HepG2 (cell line): ENCODE data around the gene NEURL4. TPM values are rescaled to one million over a fixed set of nuclear protein-coding genes. Genes with fewer than 3 reads are reported as not detected.

ENCODE experiments used
- ATF4 ChIP-seq, 2 experiments: fragments of 450-650 bp in 1 of 2; sonication (generic) in 1 of 2; formaldehyde crosslinking; IDR thresholded peaks; 2 replicates each; pipeline versions ENCODE4 v1.5.0 to v1.8.0; 2020 to 2022; ENCODE audit warnings: mild to moderate bottlenecking in 1 of 2, missing genetic modification reagents in 1 of 2
- DNMT1 ChIP-seq: sonication (generic); formaldehyde crosslinking; IDR thresholded peaks from 2 replicates; pipeline ENCODE4 v1.5.1; 2020; ENCODE audit warnings: mild to moderate bottlenecking, missing genetic modification reagents
- ESRRA ChIP-seq: sonication (generic); formaldehyde crosslinking; IDR thresholded peaks from 2 replicates; pipeline ENCODE4 v1.5.1; 2020; ENCODE audit warnings: mild to moderate bottlenecking, low read depth, missing genetic modification reagents
- HBP1 ChIP-seq: IDR thresholded peaks from 2 replicates; pipeline ENCODE4 v1.6.1; 2016; ENCODE audit warnings: low read depth, control low read depth
- ISL2 ChIP-seq: sonication (generic); formaldehyde crosslinking; IDR thresholded peaks from 2 replicates; pipeline ENCODE4 v1.5.0; 2020; ENCODE audit warnings: missing genetic modification reagents
- MAZ ChIP-seq, 2 experiments: sonication (generic) in 1 of 2; formaldehyde crosslinking in 1 of 2; IDR thresholded peaks; 2 replicates each; pipeline versions ENCODE4 v1.5.0 to v1.6.1; 2012 to 2020; ENCODE audit warnings: low read depth in 2 of 2, mild to moderate bottlenecking in 2 of 2, borderline replicate concordance in 1 of 2, improper control_type of control experiment in 1 of 2, low read length in 1 of 2, missing genetic modification reagents in 1 of 2, moderate library complexity in 1 of 2
- PHF21A ChIP-seq: sonication (generic); formaldehyde crosslinking; IDR thresholded peaks from 2 replicates; pipeline ENCODE4 v1.5.0; 2020; ENCODE audit warnings: mild to moderate bottlenecking, missing genetic modification reagents
- SP4 ChIP-seq: sonication (generic); formaldehyde crosslinking; IDR thresholded peaks from 2 replicates; pipeline ENCODE4 v1.8.1; 2023; ENCODE audit warnings: mild to moderate bottlenecking, missing genetic modification reagents
- TERF1 ChIP-seq: sonication (generic); formaldehyde crosslinking; IDR thresholded peaks from 2 replicates; pipeline ENCODE4 v1.8.0; 2022; ENCODE audit warnings: mild to moderate bottlenecking, missing genetic modification reagents, moderate library complexity
- TRAFD1 ChIP-seq: sonication (generic); formaldehyde crosslinking; IDR thresholded peaks from 2 replicates; pipeline ENCODE4 v1.5.1; 2020; ENCODE audit warnings: missing genetic modification reagents, mild to moderate bottlenecking, borderline replicate concordance
- ZBTB10 ChIP-seq: sonication (generic); formaldehyde crosslinking; IDR thresholded peaks from 2 replicates; pipeline ENCODE4 v1.4.0; 2020; ENCODE audit warnings: missing genetic modification reagents, borderline replicate concordance
- ZNF24 ChIP-seq: fragments of 450-650 bp; IDR thresholded peaks from 2 replicates; pipeline ENCODE4 v1.6.1; 2017; ENCODE audit warnings: antibody characterized with exemption, mild to moderate bottlenecking
- ZNF34 ChIP-seq: sonication (generic); formaldehyde crosslinking; IDR thresholded peaks from 2 replicates; pipeline ENCODE4 v1.4.0; 2020; ENCODE audit warnings: mild to moderate bottlenecking, missing genetic modification reagents, borderline replicate concordance
- ZNF44 ChIP-seq: sonication (generic); formaldehyde crosslinking; IDR thresholded peaks from 2 replicates; pipeline ENCODE4 v1.5.1; 2020; ENCODE audit warnings: mild to moderate bottlenecking, missing genetic modification reagents
- ZNF512B ChIP-seq: sonication (generic); formaldehyde crosslinking; IDR thresholded peaks from 2 replicates; pipeline ENCODE4 v1.5.1; 2020; ENCODE audit warnings: missing genetic modification reagents, mild to moderate bottlenecking, borderline replicate concordance
- polyA plus RNA-seq, 8 experiments: library from polyadenylated mRNA; depleted of rRNA in 3 of 8; stranded (reverse) in 7 of 8; unstranded in 1 of 8; fragments of >200 nt; fragmentation: Illumina TruSeq in 4 of 8; extraction: Trizol in 4 of 8; gene quantifications; 2 replicates each; pipeline versions ENCODE4 v1.2.1 to v1.2.3, GENCODE V29; 2011 to 2016; ENCODE audit warnings: low read depth in 4 of 8, missing spikeins in 1 of 8, mixed read lengths in 1 of 8; ENCODE audit not compliant: insufficient read depth in 1 of 8
- total RNA-seq, 5 experiments: library from RNA; depleted of rRNA; stranded (reverse); fragments of >200 nt; fragmentation: Illumina TruSeq; extraction: Trizol; gene quantifications; 2 replicates each; pipeline ENCODE4 v1.2.3, GENCODE V29; 2016; ENCODE audit warnings: low read depth in 1 of 5

The NEURL4 gene
- total and polyA plus RNA-seq, 2 of the 13 experiments (the other 11 are each of a cell fraction or from before 2014, with no cell fraction given) = 14.8 to 15.7 TPM

GRCh38 chr17:7314719-7315569, 14.2 kb downstream of the NEURL4 start, which contains the start of gene GPS2 (continued):
- no peak for TF ChIP-seq ZNF512B (CRISPR knock-in tag)
- 0 out of 2 replicates have a peak, but pooled peaks have one; percentile 43 for TF ChIP-seq TERF1 (CRISPR knock-in tag)
- TF ChIP-seq MAZ (IDR thresholded peaks at IDR 0.05; ENCODE audit: borderline replicate concordance, low read depth, low read length) = no peak
- TF ChIP-seq MAZ (CRISPR knock-in tag; IDR thresholded peaks at IDR 0.05; ENCODE audit: low read depth) = 0 out of 2 replicates have a peak, but pooled peaks have one; percentile 52
- no peak for TF ChIP-seq ZNF24
- TF ChIP-seq ZNF44 = no peak; the same call in 1 of the 2 replicates
- peak; percentile 39; the same call in 1 of the 2 replicates for TF ChIP-seq PHF21A (CRISPR knock-in tag)
- peak; percentile 83 for TF ChIP-seq ISL2 (CRISPR knock-in tag)
- TF ChIP-seq ATF4 (CRISPR knock-in tag; IDR thresholded peaks at IDR 0.05) = peak in 1 of 2 experiments; percentile 65; a peak in 1 of 4 replicates
- TF ChIP-seq TRAFD1 = no peak
- TF ChIP-seq HBP1 (CRISPR knock-in tag) = 0 out of 2 replicates have a peak, but pooled peaks have one; percentile 70
- 0 out of 2 replicates have a peak, but pooled peaks have one; percentile 61 for TF ChIP-seq ESRRA (CRISPR knock-in tag)
- no peak for TF ChIP-seq SP4 (CRISPR knock-in tag)
- TF ChIP-seq ZNF34 (CRISPR knock-in tag) = peak; percentile 92; the same call in 1 of the 2 replicates
- 0 out of 2 replicates have a peak, but pooled peaks have one; percentile 53 for TF ChIP-seq DNMT1
- no peak; the same call in 1 of the 2 replicates for TF ChIP-seq ZBTB10 (CRISPR knock-in tag)
